CD8-positive, alpha-beta memory T cell (primary cell): ENCODE results near the gene CLTCL1. TPM values are rescaled to one million over a fixed set of nuclear protein-coding genes. Genes with fewer than 3 reads are reported as not detected.
"Not testable (repeated sequence)": the region's sequence is repeated elsewhere in the genome, so short reads cannot be mapped to it uniquely, and the experiment has no call there.

Experiments used
- CTCF ChIA-PET: fragments of 350-600 bp; sonication (Branson Sonifier 250); formaldehyde crosslinking; loops from one replicate; lab custom pipeline; 2021; ENCODE audit warnings: antibody characterized with exemption; lab: Charles Lee
- POLR2A ChIA-PET: fragments of 350-600 bp; sonication (Branson Sonifier 250); formaldehyde crosslinking; loops from one replicate; lab custom pipeline; 2021; ENCODE audit warnings: antibody characterized with exemption; lab: Charles Lee
- DNase-seq, 5 donors: peaks; one replicate each; pipeline versions ENCODE4 v3.0.0 to v3.0.0-alpha.2; 2020 to 2022; ENCODE audit warnings: mixed read lengths in 1 of 5
- H3K27ac ChIP-seq: one replicate; pipeline ENCODE4 v1.7.0; 2013; ENCODE audit warnings: low read depth, mild to moderate bottlenecking, low read length, moderate library complexity
- H3K27me3 ChIP-seq: 2 replicates; pipeline ENCODE4 v1.7.0; 2013; ENCODE audit warnings: low read length, mild to moderate bottlenecking; ENCODE audit not compliant: insufficient read depth, poor library complexity, severe bottlenecking
- H3K36me3 ChIP-seq: 2 replicates; pipeline ENCODE4 v1.7.0; 2013; ENCODE audit warnings: mild to moderate bottlenecking, low read length, moderate library complexity; ENCODE audit not compliant: insufficient read depth
- H3K4me1 ChIP-seq: 2 replicates; pipeline ENCODE4 v1.7.0; 2013; ENCODE audit warnings: mild to moderate bottlenecking, low read length, moderate library complexity; ENCODE audit not compliant: insufficient read depth
- H3K4me3 ChIP-seq: 2 replicates; pipeline ENCODE4 v1.7.0; 2013; ENCODE audit warnings: mild to moderate bottlenecking, low read length
- H3K9me3 ChIP-seq: 2 replicates; pipeline ENCODE4 v1.7.0; 2013; ENCODE audit warnings: mild to moderate bottlenecking, low read length
- H3K27ac Mint-ChIP-seq, 8 donors: one replicate each; pipeline ENCODE4 v1.8.0; 2020 to 2021; ENCODE audit warnings: mixed read lengths in 8 of 8, mild to moderate bottlenecking in 6 of 8, inconsistent platforms in 3 of 8, moderate library complexity in 3 of 8
- H3K27me3 Mint-ChIP-seq, 2 donors: one replicate each; pipeline ENCODE4 v1.8.0; 2020 to 2021; ENCODE audit warnings: mixed read lengths in 2 of 2, mild to moderate bottlenecking in 1 of 2, moderate library complexity in 1 of 2
- H3K36me3 Mint-ChIP-seq, 3 donors: one replicate each; pipeline ENCODE4 v1.8.0; 2020 to 2021; ENCODE audit warnings: mixed read lengths in 3 of 3, inconsistent platforms in 1 of 3, mild to moderate bottlenecking in 1 of 3
- H3K4me1 Mint-ChIP-seq, 3 donors: one replicate each; pipeline ENCODE4 v1.8.0; 2020 to 2021; ENCODE audit warnings: mixed read lengths in 3 of 3, inconsistent platforms in 1 of 3, mild to moderate bottlenecking in 1 of 3
- H3K4me3 Mint-ChIP-seq, 7 donors: one replicate each; pipeline ENCODE4 v1.8.0; 2020 to 2021; ENCODE audit warnings: mixed read lengths in 7 of 7, mild to moderate bottlenecking in 6 of 7, moderate library complexity in 4 of 7, inconsistent platforms in 2 of 7
- H3K9me3 Mint-ChIP-seq, 5 donors: one replicate each; pipeline ENCODE4 v1.8.0; 2020 to 2022; ENCODE audit warnings: mixed read lengths in 5 of 5, mild to moderate bottlenecking in 3 of 5, moderate library complexity in 2 of 5, inconsistent platforms in 1 of 5
- polyA plus RNA-seq: library from polyadenylated mRNA; unstranded; fragments of 300-500 nt; fragmentation: Illumina TruSeq; gene quantifications from one replicate; pipeline ENCODE4 v1.2.3, GENCODE V29; 2021
- total RNA-seq, 2 experiments: library from RNA; stranded (reverse); gene quantifications; one replicate each; pipeline ENCODE4 v1.2.3, GENCODE V29; 2021

CLTCL1 gene
- total and polyA plus RNA-seq, 3 experiments from 2014 or later, result 0.51 to 0.88 (median 0.58) TPM

- Histone ChIP-seq H3K9me3 (peaks cover 6% of the 10 kb centered on the region), H3K4me1 (no peaks in the 10 kb centered on the region), H3K27me3 (no peaks in the 10 kb centered on the region), H3K4me3 (no peak overlapping the region), H3K36me3 (peaks cover 32% of the 10 kb centered on the region), H3K27ac (no peak overlapping the region)
- ChIA-PET POLR2A (no interaction called here), CTCF (no interaction called here)
- no peak for DNase-seq
- Mint-ChIP-seq H3K4me3 (no peak overlapping the region), H3K9me3 (peaks cover 18 to 45% (median 39%) of the 10 kb centered on the region in 5 donors), H3K4me1 (no peaks in the 10 kb centered on the region), H3K27me3 (peaks cover 0 to 2% of the 10 kb centered on the region in 2 donors), H3K27ac (no peak overlapping the region), H3K36me3 (peaks cover 36 to 55% (median 50%) of the 10 kb centered on the region in 3 donors)
Observed at GRCh38 chr22:19329454-19329853, 37.9 kb upstream of the CLTCL1 start.

GRCh38 chr22:19325296-19325948 lies 33.9 kb upstream of the CLTCL1 start:
- POLR2A ChIA-PET, result no interaction called here
- CTCF ChIA-PET, result no interaction called here

DNA sequence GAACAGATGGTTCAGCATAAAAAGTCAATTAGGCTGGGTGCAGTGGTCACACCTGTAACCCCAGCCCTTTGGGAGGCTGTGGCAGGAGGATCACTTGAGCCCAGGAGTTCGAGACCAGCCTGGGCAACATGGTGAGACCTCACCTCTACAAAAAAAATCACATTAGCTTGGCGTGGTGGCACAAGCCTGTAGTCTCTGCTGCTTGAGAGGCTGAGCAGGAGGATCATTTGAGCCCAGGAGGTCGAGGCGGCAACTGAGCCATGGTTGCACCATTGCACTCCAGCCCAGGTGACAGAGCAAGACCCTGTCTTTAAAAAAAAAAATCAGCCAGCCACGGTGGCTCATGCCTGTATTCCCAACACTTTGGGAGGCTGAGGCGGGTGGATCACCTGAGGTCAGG lies 31.9 kb upstream of the CLTCL1 start:
- CTCF ChIA-PET, result interaction anchor here (1.4 kb wide), 1 partner anchor 8 kb away, joined by 3 read pairs; no protein-coding TSS in a partner anchor

More at GRCh38 chr22:19325296-19325948, 33.9 kb upstream of the CLTCL1 start:
- peaks cover 6 to 24% (median 16%) of the 10 kb centered on the region in 5 donors for H3K9me3 Mint-ChIP-seq
- Histone ChIP-seq H3K4me1 (no peaks in the 10 kb centered on the region), H3K27ac (no peak overlapping the region), H3K4me3 (no peak overlapping the region), H3K27me3 (no peaks in the 10 kb centered on the region), H3K36me3 (peaks cover 11% of the 10 kb centered on the region), H3K9me3 (no peaks in the 10 kb centered on the region)
- H3K27ac Mint-ChIP-seq, result no peak overlapping the region
- no peak overlapping the region for H3K4me3 Mint-ChIP-seq
- DNase-seq, result no peak
- H3K36me3 Mint-ChIP-seq, result peaks cover 8 to 36% (median 19%) of the 10 kb centered on the region in 3 donors
- H3K27me3 Mint-ChIP-seq, result peaks cover 2 to 3% of the 10 kb centered on the region in 2 donors
- no peaks in the 10 kb centered on the region for H3K4me1 Mint-ChIP-seq

DNA sequence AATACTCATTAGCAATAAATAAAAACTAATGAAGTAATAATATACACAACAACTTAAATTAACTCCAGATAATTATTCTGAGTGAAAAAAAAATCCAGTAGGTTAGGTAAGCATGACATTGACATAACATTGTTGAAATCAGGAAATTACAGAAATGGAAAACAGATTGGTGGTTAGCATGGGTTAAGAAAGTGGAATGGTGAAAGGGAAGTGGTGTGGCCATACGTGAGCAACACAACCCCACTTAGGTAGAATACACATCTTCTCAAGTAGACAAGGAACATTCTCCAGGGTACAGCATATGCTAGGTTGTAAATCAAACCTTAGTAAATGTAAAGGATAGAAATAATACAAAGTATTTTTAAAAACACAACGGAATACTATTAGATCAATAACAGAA lies 30.2 kb upstream of the CLTCL1 start:
- Histone ChIP-seq H3K27ac (no peak overlapping the region), H3K4me3 (no peak overlapping the region), H3K36me3 (no peaks in the 10 kb centered on the region), H3K9me3 (no peaks in the 10 kb centered on the region), H3K4me1 (no peaks in the 10 kb centered on the region), H3K27me3 (no peaks in the 10 kb centered on the region)
- ChIA-PET CTCF (interaction anchor here (1.4 kb wide), 1 partner anchor 9 kb away, joined by 3 read pairs; no protein-coding TSS in a partner anchor), POLR2A (no interaction called here)
- peaks cover 0 to 34% (median 0%) of the 10 kb centered on the region in 3 donors for H3K36me3 Mint-ChIP-seq
- H3K27me3 Mint-ChIP-seq, result peaks cover 1 to 2% of the 10 kb centered on the region in 2 donors
- no peak overlapping the region for H3K27ac Mint-ChIP-seq
- H3K4me1 Mint-ChIP-seq, result no peaks in the 10 kb centered on the region
- H3K4me3 Mint-ChIP-seq, result no peak overlapping the region
- H3K9me3 Mint-ChIP-seq, result peaks cover 16 to 36% (median 28%) of the 10 kb centered on the region in 5 donors
- no peak for DNase-seq

More for the DNA sequence above, 31.9 kb upstream of the CLTCL1 start:
- H3K4me1 Mint-ChIP-seq, DNase-seq, H3K27me3 ChIP-seq, H3K9me3 ChIP-seq, POLR2A ChIA-PET, H3K4me3 ChIP-seq, H3K27me3 Mint-ChIP-seq, H3K4me1 ChIP-seq, H3K27ac ChIP-seq, H3K4me3 Mint-ChIP-seq, H3K36me3 ChIP-seq: not testable (repeated sequence)
- Mint-ChIP-seq H3K9me3 (peaks cover 11 to 31% (median 24%) of the 10 kb centered on the region in 5 donors), H3K36me3 (peaks cover 0 to 33% (median 3%) of the 10 kb centered on the region in 3 donors), H3K27ac (peak overlapping the region in 1 of 8 donors; percentile 71)

GRCh38 chr22:19320136-19320535 lies 28.6 kb upstream of the CLTCL1 start:
- CTCF ChIA-PET, H3K27ac ChIP-seq, H3K9me3 ChIP-seq, H3K4me3 ChIP-seq, H3K4me1 ChIP-seq, POLR2A ChIA-PET, H3K27me3 Mint-ChIP-seq, DNase-seq, H3K36me3 ChIP-seq, H3K4me1 Mint-ChIP-seq, H3K27me3 ChIP-seq, H3K27ac Mint-ChIP-seq: not testable (repeated sequence)
- peak overlapping the region in 1 of 7 donors; percentile 63 for H3K4me3 Mint-ChIP-seq
- H3K36me3 Mint-ChIP-seq, result peaks cover 0 to 33% (median 0%) of the 10 kb centered on the region in 3 donors
- peaks cover 21 to 43% (median 40%) of the 10 kb centered on the region in 5 donors for H3K9me3 Mint-ChIP-seq

GRCh38 chr22:19319281-19319680 lies 27.8 kb upstream of the CLTCL1 start:
- Mint-ChIP-seq H3K4me3 (no peak overlapping the region), H3K27me3 (peaks cover 1 to 2% of the 10 kb centered on the region in 2 donors), H3K27ac (no peak overlapping the region), H3K36me3 (peaks cover 0 to 35% (median 0%) of the 10 kb centered on the region in 3 donors), H3K4me1 (no peaks in the 10 kb centered on the region), H3K9me3 (peaks cover 22 to 49% (median 45%) of the 10 kb centered on the region in 5 donors)
- Histone ChIP-seq H3K4me3 (no peak overlapping the region), H3K9me3 (peaks cover 4% of the 10 kb centered on the region), H3K27me3 (no peaks in the 10 kb centered on the region), H3K36me3 (no peaks in the 10 kb centered on the region), H3K27ac (no peak overlapping the region), H3K4me1 (no peaks in the 10 kb centered on the region)
- CTCF ChIA-PET, result no interaction called here
- POLR2A ChIA-PET, result no interaction called here
- DNase-seq, result no peak

DNA sequence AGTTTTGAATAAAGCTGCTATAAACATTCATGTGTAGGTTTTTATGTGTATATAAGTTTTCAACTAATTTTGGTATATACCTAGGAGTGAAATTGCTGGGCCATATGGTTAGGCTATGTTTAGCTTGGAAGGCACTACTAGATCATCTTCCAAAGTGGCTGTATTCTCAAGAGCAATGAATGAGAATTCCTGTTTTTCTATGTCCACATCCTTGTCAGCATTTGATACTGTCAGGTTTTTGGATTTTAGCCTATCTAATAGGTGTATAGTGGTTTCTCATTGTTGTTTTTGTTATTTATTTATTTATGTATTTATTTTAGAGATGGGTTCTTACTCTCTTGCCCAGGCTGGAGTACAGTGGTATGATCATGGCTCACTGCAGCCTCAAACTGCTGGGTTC lies 26.3 kb upstream of the CLTCL1 start:
- no peak overlapping the region for H3K4me3 Mint-ChIP-seq
- ChIA-PET POLR2A (interaction anchor here (0.6 kb wide), 1 partner anchor 122 kb away, joined by 3 read pairs; no protein-coding TSS in a partner anchor), CTCF (no interaction called here)
- H3K27me3 ChIP-seq, result no peaks in the 10 kb centered on the region
- H3K27ac ChIP-seq, result no peak overlapping the region
- no peaks in the 10 kb centered on the region for H3K36me3 ChIP-seq
- peaks cover 1 to 2% of the 10 kb centered on the region in 2 donors for H3K27me3 Mint-ChIP-seq
- H3K9me3 Mint-ChIP-seq, result peaks cover 27 to 58% (median 54%) of the 10 kb centered on the region in 5 donors
- no peaks in the 10 kb centered on the region for H3K4me1 Mint-ChIP-seq
- no peak overlapping the region for H3K27ac Mint-ChIP-seq
- no peak for DNase-seq
- peaks cover 4% of the 10 kb centered on the region for H3K9me3 ChIP-seq
- H3K36me3 Mint-ChIP-seq, result peaks cover 0 to 38% (median 0%) of the 10 kb centered on the region in 3 donors
- H3K4me1 ChIP-seq, result no peaks in the 10 kb centered on the region
- no peak overlapping the region for H3K4me3 ChIP-seq

DNA sequence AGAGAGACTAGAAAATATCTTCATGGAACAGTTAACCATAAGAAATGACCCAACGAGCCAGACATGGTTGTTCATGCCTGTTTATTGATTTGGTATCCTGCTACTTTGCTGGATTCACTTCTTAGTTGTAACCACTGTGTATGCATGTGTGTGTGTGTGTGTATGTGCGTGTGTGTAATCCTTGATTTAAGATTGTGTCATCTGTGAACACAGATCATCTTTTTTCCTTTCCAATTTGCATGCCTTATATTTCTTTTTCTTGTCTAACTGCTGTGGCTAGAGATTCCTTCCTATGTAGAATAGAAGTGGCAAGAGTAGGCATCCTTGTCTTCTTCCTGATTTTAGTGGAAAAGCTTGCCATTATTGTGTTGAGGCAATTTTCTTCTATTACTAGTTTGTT lies 16.4 kb upstream of the CLTCL1 start:
- Histone ChIP-seq H3K4me1 (no peaks in the 10 kb centered on the region), H3K9me3 (no peaks in the 10 kb centered on the region), H3K27ac (no peak overlapping the region), H3K27me3 (no peaks in the 10 kb centered on the region), H3K4me3 (no peak overlapping the region), H3K36me3 (no peaks in the 10 kb centered on the region)
- no peaks in the 10 kb centered on the region for H3K36me3 Mint-ChIP-seq
- CTCF ChIA-PET, result no interaction called here
- peaks cover 3 to 6% of the 10 kb centered on the region in 2 donors for H3K27me3 Mint-ChIP-seq
- H3K27ac Mint-ChIP-seq, result no peak overlapping the region
- H3K4me1 Mint-ChIP-seq, result no peaks in the 10 kb centered on the region
- POLR2A ChIA-PET, result no interaction called here
- no peaks in the 10 kb centered on the region for H3K9me3 Mint-ChIP-seq
- DNase-seq, result no peak
- no peak overlapping the region for H3K4me3 Mint-ChIP-seq
